AG04450 (cell line): ENCODE results near the gene IPPK. TPM values are rescaled to one million over a fixed set of nuclear protein-coding genes. Genes with fewer than 3 reads are reported as not detected.

Source experiments
- CTCF ChIA-PET: fragments of 300-600, 350-600 bp; formaldehyde crosslinking; extraction: SDS; loops from one replicate; lab custom pipeline; 2022; ENCODE audit warnings: antibody characterized with exemption, inconsistent platforms; lab: Charles Lee
- POLR2A ChIA-PET: fragments of 350-600 bp; formaldehyde crosslinking; extraction: SDS; loops from one replicate; lab custom pipeline; 2021; ENCODE audit warnings: antibody characterized with exemption, inconsistent platforms; lab: Yijun Ruan, JAX
- DNase-seq: peaks from one replicate; pipeline ENCODE4 v3.0.0-alpha.2; 2011; ENCODE audit warnings: low read depth, low spot score
- H3K27ac ChIP-seq: one replicate; pipeline ENCODE4 v1.5.1; 2012; ENCODE audit warnings: low read depth, low read length, control low read depth
- H3K27me3 ChIP-seq: one replicate; pipeline ENCODE4 v1.6.0; 2012; ENCODE audit warnings: low read length; ENCODE audit not compliant: control insufficient read depth, insufficient read depth
- H3K4me3 ChIP-seq: 2 replicates; pipeline ENCODE4 v1.5.1; 2011; ENCODE audit warnings: mild to moderate bottlenecking, low read depth, low read length, control low read depth
- H3K9me3 ChIP-seq: 2 replicates; pipeline ENCODE4 v1.5.1; 2012; ENCODE audit warnings: low read length; ENCODE audit not compliant: control insufficient read depth, insufficient read depth
- CTCF ChIP-seq: IDR thresholded peaks from 2 replicates; pipeline ENCODE4 v1.5.1; 2011; ENCODE audit warnings: low read depth, low read length, control low read depth, inconsistent platforms
- polyA plus RNA-seq: library from polyadenylated mRNA; depleted of rRNA; stranded (reverse); fragments of >200 nt; gene quantifications from 2 replicates; pipeline ENCODE4 v1.2.3, GENCODE V29; 2011

Gene IPPK
- polyA plus RNA-seq, 1 experiment: 15.1 TPM

- H3K9me3 ChIP-seq: no peaks in the 10 kb centered on the region; the same call in 1 of the 2 replicates
- ChIA-PET CTCF (interaction anchor here (0.8 to 1.4 kb wide), 2 partner anchors 127 to 525 kb away, joined by 3 to 5 read pairs; no protein-coding TSS in a partner anchor), POLR2A (no interaction called here)
- no peak for DNase-seq
- no peak overlapping the region for H3K4me3 ChIP-seq
- no peak overlapping the region for H3K27ac ChIP-seq
- TF ChIP-seq CTCF: no peak
- no peaks in the 10 kb centered on the region for H3K27me3 ChIP-seq
Measured at GRCh38 chr9:92664394-92665152, 5.4 kb downstream of the IPPK start.

GRCh38 chr9:92663951-92664350 is 6.0 kb downstream of the IPPK start:
- ChIA-PET CTCF (interaction anchor here (1.4 kb wide), 1 partner anchor 524 kb away, joined by 5 read pairs; no protein-coding TSS in a partner anchor), POLR2A (no interaction called here)
- H3K4me3 ChIP-seq: no peak overlapping the region
- TF ChIP-seq CTCF: no peak
- H3K27me3 ChIP-seq: no peaks in the 10 kb centered on the region
- H3K9me3 ChIP-seq: no peaks in the 10 kb centered on the region
- no peak for DNase-seq
- no peak overlapping the region for H3K27ac ChIP-seq

GRCh38 chr9:92663126-92663525 is 6.8 kb downstream of the IPPK start:
- H3K4me3 ChIP-seq: no peak overlapping the region
- H3K27ac ChIP-seq: no peak overlapping the region
- TF ChIP-seq CTCF: no peak
- H3K9me3 ChIP-seq: no peaks in the 10 kb centered on the region
- H3K27me3 ChIP-seq: no peaks in the 10 kb centered on the region
- ChIA-PET POLR2A (no interaction called here), CTCF (interaction anchor here (1.4 kb wide), 1 partner anchor 523 kb away, joined by 5 read pairs; no protein-coding TSS in a partner anchor)
- no peak for DNase-seq

- Histone ChIP-seq H3K27ac (no peak overlapping the region), H3K27me3 (no peaks in the 10 kb centered on the region), H3K9me3 (no peaks in the 10 kb centered on the region), H3K4me3 (no peak overlapping the region)
- TF ChIP-seq CTCF: no peak
- DNase-seq: no peak
- POLR2A ChIA-PET: no interaction called here
- CTCF ChIA-PET: no interaction called here
Measured at GRCh38 chr9:92661743-92662142, 8.2 kb downstream of the IPPK start.

- H3K27ac ChIP-seq: no peak overlapping the region
- H3K9me3 ChIP-seq: no peaks in the 10 kb centered on the region
- no peaks in the 10 kb centered on the region for H3K27me3 ChIP-seq
- TF ChIP-seq CTCF: no peak
- ChIA-PET CTCF (no interaction called here), POLR2A (no interaction called here)
- H3K4me3 ChIP-seq: no peak overlapping the region
- no peak for DNase-seq
Measured at GRCh38 chr9:92661127-92661526, 8.8 kb downstream of the IPPK start.
